Keratinocyte (primary cell): ENCODE data around the gene FCER1G.
"Not testable (repeated sequence)": the region's sequence is repeated elsewhere in the genome, so short reads cannot be mapped to it uniquely, and the experiment has no call there.

ENCODE experiments used
- CTCF ChIP-seq, 3 experiments: IDR thresholded peaks in 1 of 3; conservative IDR thresholded peaks in 1 of 3; optimal IDR thresholded peaks in 1 of 3; 2 replicates in 2 of 3; 3 replicates in 1 of 3; pipeline versions ENCODE3 to v1.5.1; 2011; ENCODE audit warnings: low read length in 3 of 3, mild to moderate bottlenecking in 3 of 3, moderate library complexity in 2 of 3, control low read depth in 1 of 3, inconsistent platforms in 1 of 3; ENCODE audit not compliant: insufficient read depth in 2 of 3; ENCODE audit errors: extremely low read depth in 1 of 3
- EZH2 ChIP-seq: IDR thresholded peaks from one replicate; pipeline ENCODE4 v1.6.1; 2012; ENCODE audit warnings: inconsistent platforms, mild to moderate bottlenecking, low read length, moderate library complexity

GRCh38 chr1:161255955-161256520 is 40.9 kb downstream of the FCER1G start:
- TF ChIP-seq CTCF (optimal IDR thresholded peaks at IDR 0.05 in 1 of 3, IDR thresholded peaks at IDR 0.05 in 1 of 3, conservative IDR thresholded peaks at IDR 0.05 in 1 of 3; ENCODE audit: extremely low read depth in 1 of 3, insufficient read depth in 2 of 3, low read length in 3 of 3); EZH2: not testable (repeated sequence)
